Urinary bladder (tissue), 4 donors: ENCODE data around the gene ZNF74. TPM values are rescaled to one million over a fixed set of nuclear protein-coding genes. Genes with fewer than 3 reads are reported as not detected.
"Not testable (repeated sequence)": the region's sequence is repeated elsewhere in the genome, so short reads cannot be mapped to it uniquely, and the experiment has no call there.

ENCODE experiments used
- DNase-seq: peaks from one replicate; pipeline ENCODE4 v3.0.0-alpha.2; 2015; ENCODE audit errors: extremely low spot score
- H3K27ac ChIP-seq: one replicate; pipeline ENCODE4 v1.5.1; 2013; ENCODE audit warnings: low read depth, mild to moderate bottlenecking, moderate library complexity
- H3K36me3 ChIP-seq: one replicate; pipeline ENCODE4 v1.6.1; 2013; ENCODE audit warnings: mild to moderate bottlenecking, moderate library complexity; ENCODE audit not compliant: insufficient read depth
- H3K4me1 ChIP-seq: one replicate; pipeline ENCODE4 v1.6.1; 2013; ENCODE audit warnings: mild to moderate bottlenecking, moderate library complexity; ENCODE audit not compliant: insufficient read depth
- H3K4me3 ChIP-seq: one replicate; pipeline ENCODE4 v1.5.1; 2013; ENCODE audit warnings: low read depth, low read length
- WGBS: extraction: QIAGEN DNeasy Blood & Tissue Kit; methylation state at CpG from one replicate; pipeline ENCODE4 v1.1.7; 2013; 5-methylcytosine and 5-hydroxymethylcytosine counted together
- polyA plus RNA-seq: library from polyadenylated mRNA; stranded (reverse); fragments of 200-250 nt; gene quantifications from one replicate; pipeline ENCODE4 v1.2.3, GENCODE V29; 2013
- total RNA-seq: library from RNA; depleted of rRNA; stranded (reverse); fragments of >200 nt; gene quantifications from one replicate; pipeline ENCODE4 v1.2.3, GENCODE V29; 2014
- donor health status: healthy with polysubstance abuse.
- donor health status: healthy.

ZNF74 gene
- total and polyA plus RNA-seq, 2 donors: 9.3 to 9.7 TPM

GRCh38 chr22:20412474-20413216 lies 18.7 kb downstream of the ZNF74 start:
- 56% methylated on average over 10 of the region's 10 CpGs for WGBS

GRCh38 chr22:20413217-20414058 lies 19.5 kb downstream of the ZNF74 start:
- Histone ChIP-seq H3K4me3 (no peak overlapping the region), H3K27ac (no peak overlapping the region), H3K4me1 (no peaks in the 10 kb centered on the region), H3K36me3 (no peaks in the 10 kb centered on the region)
- DNase-seq: no peak
- 89% methylated on average over 9 of the region's 9 CpGs for WGBS

More at GRCh38 chr22:20412474-20413216, 18.7 kb downstream of the ZNF74 start:
- H3K36me3 ChIP-seq: no peaks in the 10 kb centered on the region
- no peaks in the 10 kb centered on the region for H3K4me1 ChIP-seq
- H3K4me3 ChIP-seq: no peak overlapping the region
- no peak overlapping the region for H3K27ac ChIP-seq
- DNase-seq: no peak

GRCh38 chr22:20414059-20414440 lies 20.1 kb downstream of the ZNF74 start:
- WGBS: 88% methylated on average over 5 of the region's 5 CpGs
- no peak for DNase-seq
- Histone ChIP-seq H3K27ac (no peak overlapping the region), H3K4me3 (no peak overlapping the region), H3K36me3 (no peaks in the 10 kb centered on the region), H3K4me1 (no peaks in the 10 kb centered on the region)

GRCh38 chr22:20414450-20414849 lies 20.5 kb downstream of the ZNF74 start:
- DNase-seq: no peak
- no peak overlapping the region for H3K27ac ChIP-seq
- no peaks in the 10 kb centered on the region for H3K36me3 ChIP-seq
- H3K4me3 ChIP-seq: no peak overlapping the region
- 76% methylated on average over 3 of the region's 3 CpGs for WGBS
- H3K4me1 ChIP-seq: no peaks in the 10 kb centered on the region

- not testable (repeated sequence) for H3K36me3 ChIP-seq, H3K4me3 ChIP-seq, H3K27ac ChIP-seq, DNase-seq, H3K4me1 ChIP-seq
- WGBS: 90% methylated on average over 3 of the region's 3 CpGs
Observed at GRCh38 chr22:20415241-20415640, 21.3 kb downstream of the ZNF74 start.

GRCh38 chr22:20415699-20416098 lies 21.7 kb downstream of the ZNF74 start:
- DNase-seq, H3K4me1 ChIP-seq, H3K36me3 ChIP-seq, H3K4me3 ChIP-seq, H3K27ac ChIP-seq: not testable (repeated sequence)
- WGBS: 85% methylated on average over 3 of the region's 3 CpGs

- Histone ChIP-seq H3K27ac (no peak overlapping the region), H3K4me1 (no peaks in the 10 kb centered on the region), H3K36me3 (no peaks in the 10 kb centered on the region), H3K4me3 (no peak overlapping the region)
- DNase-seq: no peak
- WGBS: 13% methylated on average over 42 of the region's 42 CpGs
Observed at GRCh38 chr22:20418211-20418788, 24.3 kb downstream of the ZNF74 start.

GRCh38 chr22:20419664-20419951 lies 25.7 kb downstream of the ZNF74 start:
- H3K4me3 ChIP-seq: no peak overlapping the region
- no peak for DNase-seq
- no peaks in the 10 kb centered on the region for H3K36me3 ChIP-seq
- H3K4me1 ChIP-seq: peaks cover 2% of the 10 kb centered on the region
- no peak overlapping the region for H3K27ac ChIP-seq
- WGBS: 93% methylated on average over 2 of the region's 2 CpGs

GRCh38 chr22:20420157-20420842 lies 26.3 kb downstream of the ZNF74 start:
- no peak overlapping the region for H3K4me3 ChIP-seq
- peaks cover 2% of the 10 kb centered on the region for H3K4me1 ChIP-seq
- no peak overlapping the region for H3K27ac ChIP-seq
- 94% methylated on average over 11 of the region's 11 CpGs for WGBS
- no peaks in the 10 kb centered on the region for H3K36me3 ChIP-seq
- DNase-seq: no peak

GRCh38 chr22:20421507-20421874 lies 27.5 kb downstream of the ZNF74 start:
- H3K4me1 ChIP-seq: peaks cover 2% of the 10 kb centered on the region
- no peak overlapping the region for H3K27ac ChIP-seq
- no peak for DNase-seq
- no peaks in the 10 kb centered on the region for H3K36me3 ChIP-seq
- H3K4me3 ChIP-seq: no peak overlapping the region
- WGBS: 88% methylated on average over 7 of the region's 7 CpGs

- 39% methylated on average over 21 of the region's 21 CpGs for WGBS
- Histone ChIP-seq H3K27ac (no peak overlapping the region), H3K4me1 (peaks cover 2% of the 10 kb centered on the region), H3K36me3 (no peaks in the 10 kb centered on the region), H3K4me3 (no peak overlapping the region)
- DNase-seq: no peak
Observed at GRCh38 chr22:20422271-20423007, 28.5 kb downstream of the ZNF74 start.

GRCh38 chr22:20423008-20423905 lies 29.3 kb downstream of the ZNF74 start:
- no peak for DNase-seq

More at GRCh38 chr22:20423008-20423905, 29.3 kb downstream of the ZNF74 start:
- H3K4me3 ChIP-seq: no peak overlapping the region
- no peak overlapping the region for H3K27ac ChIP-seq
- WGBS: 48% methylated on average over 20 of the region's 20 CpGs
- H3K4me1 ChIP-seq: peaks cover 2% of the 10 kb centered on the region
- H3K36me3 ChIP-seq: no peaks in the 10 kb centered on the region
